NCI-H1105 treated with DMSO at 0.1 percent for 48 hours (cell line): Measurements from ENCODE around the gene DPP6.

Source experiments
- DNase-seq: peaks from one replicate; lab custom pipeline; 2025; lab: John Stamatoyannopoulos, UW

The DPP6 gene

GRCh38 chr7:154859747-154860620, 807.8 kb downstream of the DPP6 start:
- no peak for DNase-seq

DNA sequence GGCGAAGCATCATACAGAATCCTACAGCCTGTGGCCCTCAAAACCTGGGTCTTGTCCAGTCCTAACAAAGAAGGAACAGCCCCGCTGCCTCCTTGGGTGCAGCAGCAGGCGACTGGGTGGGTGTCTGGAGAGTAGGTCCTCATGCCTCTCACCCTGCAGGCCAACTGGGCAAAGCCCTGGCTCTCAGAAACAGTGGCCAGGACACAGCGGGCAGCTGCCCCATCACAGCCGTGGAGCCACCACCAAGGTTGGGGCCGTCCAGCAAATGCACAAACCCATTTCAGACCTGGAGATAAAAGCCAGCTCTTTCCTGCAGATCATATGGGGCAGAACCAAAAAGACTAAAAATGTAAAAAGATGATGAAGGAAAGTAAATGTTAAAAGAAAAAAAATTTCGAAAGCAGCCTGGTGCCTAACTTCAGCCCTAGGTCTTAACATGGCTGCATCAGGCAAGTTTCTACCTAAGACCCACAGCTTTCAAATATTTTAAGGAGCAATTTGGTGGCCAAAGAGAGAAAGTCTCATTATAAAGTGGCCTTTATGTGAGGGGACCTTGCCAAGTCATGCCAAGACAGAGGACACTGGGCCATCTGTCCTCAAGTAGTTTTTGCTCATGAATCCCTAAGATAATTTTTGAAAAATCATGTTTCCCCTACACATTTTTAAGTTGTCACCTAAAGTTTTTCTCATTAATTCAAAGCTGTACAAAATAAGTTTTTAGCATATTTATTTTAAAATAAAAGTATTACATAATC, 808.6 kb downstream of the DPP6 start:
- DNase-seq, result no peak

GRCh38 chr7:154861589-154861988, 809.4 kb downstream of the DPP6 start:
- peak; percentile 17 for DNase-seq

GRCh38 chr7:154862153-154862791, 810.1 kb downstream of the DPP6 start:
- DNase-seq, result peak; percentile 19

GRCh38 chr7:154863766-154864522, 811.7 kb downstream of the DPP6 start:
- no peak for DNase-seq

DNA sequence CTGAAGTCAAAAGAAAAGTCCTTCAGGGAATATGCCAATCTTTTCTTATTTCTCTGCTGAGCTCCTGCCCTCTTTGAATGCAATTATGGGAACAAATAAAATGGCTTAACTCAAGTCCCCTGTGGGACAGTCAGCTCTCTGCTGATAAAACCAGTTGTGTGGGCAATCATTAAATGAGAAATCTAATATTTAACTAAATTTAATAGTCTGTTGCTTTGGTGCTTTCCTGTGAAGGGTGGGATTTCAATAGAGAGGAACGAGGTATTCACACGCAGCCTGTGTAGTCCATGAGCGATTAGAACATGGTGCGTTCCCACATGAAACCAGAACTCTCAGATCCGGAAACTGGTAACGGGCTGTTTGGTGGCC, 812.3 kb downstream of the DPP6 start:
- DNase-seq, result no peak

- DNase-seq, result no peak
These were observed 813.9 kb downstream of the DPP6 start for GRCh38 chr7:154865984-154866685.

- DNase-seq, result no peak
These were observed 814.9 kb downstream of the DPP6 start for GRCh38 chr7:154867068-154867467.

DNA sequence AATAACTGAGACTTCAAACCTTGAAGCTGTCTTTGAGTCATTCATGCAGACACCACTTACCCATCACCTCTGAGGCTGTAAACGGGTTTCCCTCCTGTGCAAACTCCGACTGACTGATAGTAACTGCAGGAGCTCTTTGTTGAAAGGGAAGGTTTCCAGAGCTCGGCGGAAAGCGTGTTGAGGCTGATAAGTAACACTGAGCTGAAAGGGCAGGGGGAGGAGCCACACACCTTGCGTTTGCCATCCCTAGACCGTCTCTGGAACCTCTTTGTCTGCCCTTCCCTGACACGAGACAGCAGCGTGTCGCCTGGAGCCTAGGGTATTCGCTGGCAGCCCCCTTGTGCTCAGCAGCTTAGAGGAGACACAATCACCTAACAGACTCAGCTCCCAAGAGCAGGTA, 816.7 kb downstream of the DPP6 start:
- DNase-seq, result no peak

DNA sequence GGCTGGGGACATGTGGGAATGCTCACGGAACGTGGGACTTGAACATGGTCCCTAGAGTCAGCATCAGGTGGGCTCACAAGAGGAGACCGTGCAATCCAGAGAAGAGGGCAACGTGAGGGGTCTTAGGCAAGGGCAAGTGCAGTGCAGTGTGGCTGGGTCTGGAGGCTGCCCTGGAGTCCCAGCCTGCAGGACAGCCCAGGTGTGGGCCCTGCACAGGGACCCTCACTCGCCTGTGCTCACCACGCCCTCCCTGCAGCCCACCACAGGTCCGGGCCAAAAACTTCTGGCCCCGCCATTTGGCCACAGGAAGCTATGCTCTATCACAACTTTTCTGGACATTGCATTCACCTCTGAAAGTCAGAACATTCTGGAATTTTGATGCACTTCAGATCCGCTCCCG, 817.2 kb downstream of the DPP6 start:
- DNase-seq, result no peak

DNA sequence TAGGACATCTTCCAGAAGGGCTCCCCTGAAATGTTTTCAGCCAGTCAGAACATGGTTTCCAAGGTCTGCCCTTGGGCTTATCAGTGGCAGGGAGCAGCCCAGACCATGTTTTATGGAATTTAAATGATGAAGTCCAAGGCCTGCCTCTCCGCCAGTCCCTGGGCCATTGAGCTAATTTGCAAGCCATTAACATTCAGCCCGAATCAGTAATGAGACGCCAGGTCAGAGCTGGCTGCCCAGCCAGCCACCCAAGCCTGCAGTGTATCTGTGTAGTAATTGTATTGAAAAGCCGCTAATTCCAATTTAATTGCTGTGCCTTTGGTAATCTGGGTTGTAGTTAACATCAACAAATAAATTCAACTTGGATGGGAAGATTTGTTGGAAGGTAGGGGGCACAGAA, 819.3 kb downstream of the DPP6 start:
- DNase-seq, result no peak

- DNase-seq, result no peak
These were observed 819.9 kb downstream of the DPP6 start for GRCh38 chr7:154871928-154872750.

GRCh38 chr7:154872811-154873499, 820.8 kb downstream of the DPP6 start:
- DNase-seq, result no peak

- DNase-seq, result no peak
These were observed 821.4 kb downstream of the DPP6 start for GRCh38 chr7:154873500-154874121.

DNA sequence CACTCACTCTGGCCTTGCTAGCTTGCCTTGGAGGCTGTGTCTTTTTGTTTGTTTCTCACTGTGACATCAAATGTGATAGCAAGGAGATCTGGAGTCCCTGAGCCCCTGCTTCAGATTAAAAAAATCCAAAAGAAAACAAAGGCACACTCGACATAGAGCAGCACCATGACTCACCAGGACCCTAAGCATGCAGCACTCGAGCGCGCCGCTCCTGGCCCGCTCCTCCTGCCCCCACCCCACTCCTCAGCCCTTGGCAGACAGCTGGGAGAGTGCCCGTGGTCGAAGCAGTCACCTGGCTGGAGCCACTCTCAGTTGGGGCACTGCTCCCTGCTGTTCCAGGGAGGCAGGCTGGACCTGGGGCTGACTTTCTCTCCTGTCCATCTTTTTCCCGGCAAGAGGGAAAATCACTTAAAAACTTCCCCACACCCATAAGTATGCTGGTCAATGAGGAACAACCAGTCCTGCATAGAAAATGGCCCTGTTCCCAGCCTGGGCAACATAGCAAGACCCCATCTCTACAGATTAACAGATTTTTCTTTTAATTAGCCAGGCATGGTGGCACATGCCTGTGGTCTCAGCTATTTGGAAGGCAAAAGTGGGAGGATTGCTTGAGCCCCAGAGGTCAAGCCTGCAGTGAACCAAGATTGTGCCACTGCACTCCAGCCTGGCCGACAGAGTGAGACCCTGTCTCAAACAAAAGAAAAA, 822.4 kb downstream of the DPP6 start:
- DNase-seq, result no peak

GRCh38 chr7:154875297-154875696, 823.1 kb downstream of the DPP6 start:
- no peak for DNase-seq

- DNase-seq, result no peak
These were observed 824.3 kb downstream of the DPP6 start for GRCh38 chr7:154876516-154876915.

DNA sequence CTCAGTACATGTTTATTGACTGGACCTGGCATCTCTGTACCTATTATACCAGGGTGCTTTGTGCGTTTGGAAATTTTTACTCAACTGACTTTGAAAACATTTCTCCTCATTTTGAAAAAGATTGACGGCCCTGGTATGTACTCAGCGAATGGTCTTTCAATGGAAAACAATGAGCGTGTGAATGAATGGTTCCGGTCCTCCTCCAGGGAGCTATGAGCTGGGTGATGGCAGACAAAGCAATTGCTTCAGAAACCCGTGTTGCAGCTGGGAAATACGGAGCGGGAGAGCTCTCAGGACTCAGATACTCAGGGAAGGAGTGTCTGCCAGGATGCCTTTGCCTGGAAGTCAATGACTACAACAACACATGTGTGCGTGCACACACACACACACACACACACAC, 824.8 kb downstream of the DPP6 start:
- DNase-seq, result no peak

DNA sequence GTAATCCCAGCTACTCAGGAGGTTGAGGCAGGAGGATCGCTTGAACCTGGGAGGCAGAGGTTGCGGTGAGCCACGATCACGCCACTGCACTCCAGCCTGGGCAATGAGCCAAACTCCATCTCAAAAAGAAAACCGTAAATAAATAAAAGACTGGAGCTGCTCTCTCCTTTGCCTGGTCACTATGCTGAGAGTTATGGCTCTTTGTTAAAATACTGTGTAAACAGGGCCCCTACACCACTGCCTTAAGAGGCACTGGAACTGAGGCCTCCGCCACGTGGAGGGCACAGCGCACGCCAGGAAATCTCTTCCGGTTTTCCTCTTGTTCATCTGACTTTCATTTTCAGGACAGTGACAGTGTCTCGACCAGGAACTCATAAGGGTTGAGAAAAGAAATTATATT, 827.4 kb downstream of the DPP6 start:
- DNase-seq, result peak; percentile 86
